GM12874 (cell line): ENCODE data around the gene TMC5.

ENCODE experiments used
- TF ChIP-seq, protein P1 (sequence below): IDR thresholded peaks from 2 replicates; pipeline ENCODE4 v1.5.1; 2011; ENCODE audit warnings: low read depth, mild to moderate bottlenecking, control low read depth, low read length, moderate library complexity; ENCODE audit not compliant: insufficient read depth

Gene TMC5, protein sequence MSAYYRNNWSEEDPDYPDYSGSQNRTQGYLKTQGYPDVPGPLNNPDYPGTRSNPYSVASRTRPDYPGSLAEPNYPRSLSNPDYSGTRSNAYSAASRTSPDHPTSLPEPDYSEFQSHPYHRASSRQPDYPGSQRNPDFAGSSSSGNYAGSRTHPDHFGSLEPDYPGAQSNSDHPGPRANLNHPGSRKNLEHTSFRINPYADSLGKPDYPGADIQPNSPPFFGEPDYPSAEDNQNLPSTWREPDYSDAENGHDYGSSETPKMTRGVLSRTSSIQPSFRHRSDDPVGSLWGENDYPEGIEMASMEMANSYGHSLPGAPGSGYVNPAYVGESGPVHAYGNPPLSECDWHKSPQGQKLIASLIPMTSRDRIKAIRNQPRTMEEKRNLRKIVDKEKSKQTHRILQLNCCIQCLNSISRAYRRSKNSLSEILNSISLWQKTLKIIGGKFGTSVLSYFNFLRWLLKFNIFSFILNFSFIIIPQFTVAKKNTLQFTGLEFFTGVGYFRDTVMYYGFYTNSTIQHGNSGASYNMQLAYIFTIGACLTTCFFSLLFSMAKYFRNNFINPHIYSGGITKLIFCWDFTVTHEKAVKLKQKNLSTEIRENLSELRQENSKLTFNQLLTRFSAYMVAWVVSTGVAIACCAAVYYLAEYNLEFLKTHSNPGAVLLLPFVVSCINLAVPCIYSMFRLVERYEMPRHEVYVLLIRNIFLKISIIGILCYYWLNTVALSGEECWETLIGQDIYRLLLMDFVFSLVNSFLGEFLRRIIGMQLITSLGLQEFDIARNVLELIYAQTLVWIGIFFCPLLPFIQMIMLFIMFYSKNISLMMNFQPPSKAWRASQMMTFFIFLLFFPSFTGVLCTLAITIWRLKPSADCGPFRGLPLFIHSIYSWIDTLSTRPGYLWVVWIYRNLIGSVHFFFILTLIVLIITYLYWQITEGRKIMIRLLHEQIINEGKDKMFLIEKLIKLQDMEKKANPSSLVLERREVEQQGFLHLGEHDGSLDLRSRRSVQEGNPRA

DNA sequence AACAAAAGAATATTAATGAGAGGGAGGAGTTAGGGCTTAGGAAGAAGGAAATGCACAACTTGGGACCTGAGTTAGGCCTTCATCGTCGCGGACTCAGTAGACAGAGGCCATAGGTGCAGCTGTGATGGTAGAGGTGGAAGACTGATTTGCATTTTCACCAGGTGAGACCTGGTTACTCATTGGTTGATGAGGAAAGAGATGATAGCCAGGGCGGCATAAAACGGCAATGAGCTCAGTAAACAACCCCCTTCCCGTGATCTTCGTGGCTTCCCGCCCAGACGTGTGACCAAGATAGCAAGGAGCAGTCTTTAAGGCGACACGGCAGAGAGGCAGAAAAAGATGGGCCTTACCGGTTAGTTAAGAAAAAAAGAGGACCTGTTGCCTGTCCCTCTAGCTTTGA lies at the start of gene TMC5:
TSS of gene TMC5 (plus strand) at position 244 of the 400 bp plus-strand sequence. CDS start 22,156 bp downstream, outside the sequence.
- TF ChIP-seq, protein P1, sequence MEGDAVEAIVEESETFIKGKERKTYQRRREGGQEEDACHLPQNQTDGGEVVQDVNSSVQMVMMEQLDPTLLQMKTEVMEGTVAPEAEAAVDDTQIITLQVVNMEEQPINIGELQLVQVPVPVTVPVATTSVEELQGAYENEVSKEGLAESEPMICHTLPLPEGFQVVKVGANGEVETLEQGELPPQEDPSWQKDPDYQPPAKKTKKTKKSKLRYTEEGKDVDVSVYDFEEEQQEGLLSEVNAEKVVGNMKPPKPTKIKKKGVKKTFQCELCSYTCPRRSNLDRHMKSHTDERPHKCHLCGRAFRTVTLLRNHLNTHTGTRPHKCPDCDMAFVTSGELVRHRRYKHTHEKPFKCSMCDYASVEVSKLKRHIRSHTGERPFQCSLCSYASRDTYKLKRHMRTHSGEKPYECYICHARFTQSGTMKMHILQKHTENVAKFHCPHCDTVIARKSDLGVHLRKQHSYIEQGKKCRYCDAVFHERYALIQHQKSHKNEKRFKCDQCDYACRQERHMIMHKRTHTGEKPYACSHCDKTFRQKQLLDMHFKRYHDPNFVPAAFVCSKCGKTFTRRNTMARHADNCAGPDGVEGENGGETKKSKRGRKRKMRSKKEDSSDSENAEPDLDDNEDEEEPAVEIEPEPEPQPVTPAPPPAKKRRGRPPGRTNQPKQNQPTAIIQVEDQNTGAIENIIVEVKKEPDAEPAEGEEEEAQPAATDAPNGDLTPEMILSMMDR: no peak

DNA sequence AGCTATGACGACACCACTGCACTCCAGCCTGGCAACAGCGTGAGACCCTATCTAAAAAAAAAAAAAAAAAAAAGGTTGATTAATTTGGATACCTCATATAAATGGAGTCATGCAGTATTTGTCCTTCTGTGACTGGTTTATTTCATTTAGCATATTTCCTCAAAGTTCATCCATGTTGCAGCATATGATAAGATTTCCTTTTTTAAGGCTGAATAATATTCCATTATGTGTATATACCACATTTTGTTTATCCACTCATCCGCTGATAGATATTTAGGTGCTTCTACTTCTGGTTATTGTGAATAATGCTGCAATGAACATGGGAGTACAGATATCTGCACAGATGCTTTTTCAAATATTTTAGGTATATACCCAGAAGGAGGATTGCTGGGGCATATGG lies 43.3 kb upstream of the TMC5 start:
- TF ChIP-seq, protein P1: no peak

DNA sequence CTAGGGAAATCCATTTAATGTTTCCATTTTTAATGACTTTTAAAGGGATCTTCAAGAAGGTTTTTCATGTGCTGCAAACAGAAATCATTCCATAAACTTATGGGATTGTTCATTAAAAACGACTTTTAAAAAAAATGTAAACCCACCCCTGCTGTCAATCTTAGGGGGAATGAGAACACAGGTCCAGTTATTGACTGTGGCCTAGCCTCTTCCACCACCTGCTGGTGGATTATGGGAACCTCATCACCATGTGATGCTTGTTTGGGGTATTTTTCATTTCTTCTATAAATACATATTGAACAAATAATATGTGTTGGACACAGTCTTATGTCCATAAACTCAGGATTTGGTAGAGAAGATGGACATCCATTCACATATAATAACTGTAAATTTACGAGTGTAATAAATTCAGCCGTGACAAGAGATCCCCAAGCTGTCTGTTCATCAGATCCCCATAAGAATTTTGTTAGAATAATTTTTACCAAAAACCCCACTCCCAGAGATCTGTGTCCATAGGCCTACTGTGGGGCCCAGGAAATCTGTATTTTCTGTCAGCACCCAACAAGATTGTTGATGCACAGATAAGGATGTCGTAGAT lies 42.0 kb upstream of the TMC5 start:
- TF ChIP-seq, protein P1: peak; percentile 74

DNA sequence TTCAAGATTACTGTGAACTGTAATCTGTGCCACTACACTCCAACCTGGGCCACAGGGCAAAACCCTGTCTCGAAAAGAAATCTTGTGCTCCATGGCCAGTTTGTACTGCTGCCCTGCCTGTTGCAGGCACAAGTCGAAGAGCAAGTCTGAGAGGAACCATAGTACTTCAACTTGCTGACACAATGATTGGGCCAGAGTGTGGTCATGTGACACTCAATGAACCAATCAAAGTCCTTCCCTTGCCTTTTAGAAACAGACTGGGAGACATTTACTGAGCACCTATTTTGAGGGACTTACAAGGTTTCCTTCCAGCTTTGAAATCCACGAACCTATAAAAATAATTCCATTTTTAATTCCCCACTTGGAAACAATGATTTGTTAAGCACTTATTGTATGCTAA lies 39.8 kb upstream of the TMC5 start:
- TF ChIP-seq, protein P1: no peak

DNA sequence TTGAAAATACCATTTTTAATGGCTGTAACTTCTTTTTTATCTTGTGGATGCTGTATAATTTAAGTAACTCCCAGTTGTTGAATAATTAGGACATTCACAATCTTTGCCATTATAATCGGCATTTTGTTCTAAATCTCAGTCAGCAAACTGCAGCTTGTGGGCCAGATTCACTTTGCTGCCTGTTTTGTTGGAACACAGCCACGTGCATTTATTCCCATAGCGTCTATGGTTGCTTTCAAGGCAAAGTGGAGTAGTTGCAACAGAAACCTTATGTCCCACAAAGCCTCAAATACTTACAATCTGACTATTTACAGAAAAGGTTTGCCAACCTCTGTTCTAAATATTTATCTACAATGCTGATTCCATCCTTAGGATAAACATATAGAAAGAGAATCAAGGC lies 39.2 kb upstream of the TMC5 start:
- TF ChIP-seq, protein P1: no peak

DNA sequence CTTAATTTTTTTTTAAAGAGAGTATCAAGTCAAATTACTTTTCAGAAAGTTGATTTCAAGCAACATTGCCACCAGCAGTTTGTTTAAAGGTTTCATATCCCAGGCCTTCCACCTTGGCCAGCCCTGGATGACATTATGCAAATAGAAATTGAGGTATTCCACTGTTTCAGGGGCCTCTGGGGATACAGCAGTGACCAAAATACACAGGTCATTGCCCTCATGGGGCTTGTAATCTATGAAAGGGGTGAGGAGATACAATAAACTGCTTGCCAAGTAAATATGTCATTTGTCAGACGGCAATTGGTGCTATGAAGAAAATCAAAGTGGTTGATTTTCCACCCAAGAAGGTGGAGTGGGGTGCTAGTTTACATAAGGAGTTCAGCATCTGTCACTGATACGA lies 37.8 kb upstream of the TMC5 start:
- TF ChIP-seq, protein P1: no peak

DNA sequence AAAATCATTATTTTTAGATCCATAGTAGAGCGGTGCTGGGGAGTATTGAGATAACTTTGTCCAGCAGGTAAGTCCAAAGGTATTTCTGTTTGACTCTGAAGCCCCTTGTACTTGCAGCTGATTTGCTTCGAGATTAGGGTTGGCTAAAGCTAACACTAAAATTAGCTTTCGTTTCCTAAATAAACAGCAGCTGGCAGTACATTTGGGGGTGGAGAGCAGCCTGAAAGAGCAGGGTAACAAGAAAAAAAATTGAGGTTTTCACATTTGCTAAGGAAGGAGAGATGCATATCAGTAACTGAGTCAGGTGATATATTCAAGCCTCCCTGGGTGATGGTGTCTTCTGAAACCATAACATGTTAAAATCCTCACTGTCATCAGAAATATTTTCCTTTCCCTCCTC lies 37.4 kb upstream of the TMC5 start:
- TF ChIP-seq, protein P1: no peak
